Measurements from ENCODE around the gene SIAH1. TPM values are rescaled to one million over a fixed set of nuclear protein-coding genes. Genes with fewer than 3 reads are reported as not detected.
A peak's percentile ranks its signal among the peaks of the same experiment; 100 is the strongest.

SIAH1 gene
- total and polyA plus RNA-seq, 8 donors = 10.9 to 77.7 (median 21.4) TPM

DNA sequence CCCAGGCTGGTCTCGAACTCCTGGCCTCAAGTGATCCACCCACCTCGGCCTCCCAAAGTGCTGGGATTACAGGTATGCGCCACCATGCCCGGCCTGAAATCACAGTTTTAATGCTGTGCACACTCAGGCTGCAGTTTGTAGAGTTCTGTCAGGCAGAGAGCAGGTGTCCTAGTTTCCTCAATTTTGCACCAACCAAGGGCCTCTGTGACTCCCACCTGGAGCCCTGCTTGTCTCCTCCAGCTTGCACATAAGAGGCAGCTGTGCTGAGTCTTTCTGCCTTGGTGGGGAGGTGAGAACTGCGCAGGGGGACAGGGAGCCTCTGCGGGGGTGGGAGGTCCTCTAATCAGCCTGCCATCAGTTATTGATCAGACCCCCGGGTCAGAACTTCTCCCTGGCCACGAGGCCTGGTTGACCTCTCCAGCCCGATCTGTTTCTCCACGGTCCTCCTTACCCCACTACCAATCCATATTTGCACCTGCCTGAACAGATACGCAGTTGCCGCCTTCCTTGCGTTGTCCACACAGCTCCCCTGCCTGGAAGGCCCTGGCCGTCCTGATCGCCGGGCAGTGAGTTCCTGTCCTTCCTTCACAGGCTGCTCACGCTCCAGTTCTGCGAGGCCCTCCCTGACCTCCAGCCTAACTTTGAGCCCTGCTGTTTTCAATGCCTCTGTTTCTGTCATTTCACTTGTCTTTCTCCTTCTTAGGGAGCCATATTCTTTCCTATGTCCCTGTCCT lies 48.1 kb upstream of the SIAH1 start:
- H3K27me3 ChIP-seq = no peaks in the 10 kb centered on the region
- H3K9me3 ChIP-seq = no peaks in the 10 kb centered on the region
- peak overlapping the region in 1 of 5 donors; percentile 26 for H3K27ac ChIP-seq
- no peak for DNase-seq
- no peak for TF ChIP-seq POLR2AphosphoS5 (IDR thresholded peaks at IDR 0.05)
- TF ChIP-seq, protein P1, sequence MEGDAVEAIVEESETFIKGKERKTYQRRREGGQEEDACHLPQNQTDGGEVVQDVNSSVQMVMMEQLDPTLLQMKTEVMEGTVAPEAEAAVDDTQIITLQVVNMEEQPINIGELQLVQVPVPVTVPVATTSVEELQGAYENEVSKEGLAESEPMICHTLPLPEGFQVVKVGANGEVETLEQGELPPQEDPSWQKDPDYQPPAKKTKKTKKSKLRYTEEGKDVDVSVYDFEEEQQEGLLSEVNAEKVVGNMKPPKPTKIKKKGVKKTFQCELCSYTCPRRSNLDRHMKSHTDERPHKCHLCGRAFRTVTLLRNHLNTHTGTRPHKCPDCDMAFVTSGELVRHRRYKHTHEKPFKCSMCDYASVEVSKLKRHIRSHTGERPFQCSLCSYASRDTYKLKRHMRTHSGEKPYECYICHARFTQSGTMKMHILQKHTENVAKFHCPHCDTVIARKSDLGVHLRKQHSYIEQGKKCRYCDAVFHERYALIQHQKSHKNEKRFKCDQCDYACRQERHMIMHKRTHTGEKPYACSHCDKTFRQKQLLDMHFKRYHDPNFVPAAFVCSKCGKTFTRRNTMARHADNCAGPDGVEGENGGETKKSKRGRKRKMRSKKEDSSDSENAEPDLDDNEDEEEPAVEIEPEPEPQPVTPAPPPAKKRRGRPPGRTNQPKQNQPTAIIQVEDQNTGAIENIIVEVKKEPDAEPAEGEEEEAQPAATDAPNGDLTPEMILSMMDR (IDR thresholded peaks at IDR 0.05) = no peak
- TF ChIP-seq POLR2A (IDR thresholded peaks at IDR 0.05) = no peak
- no peak for TF ChIP-seq EP300 (IDR thresholded peaks at IDR 0.05)
- intact Hi-C loops (cut with DNase I; ENCODE audit: low total_unique reads) = no loop called here
- no peaks in the 10 kb centered on the region for H3K36me3 ChIP-seq
- peaks cover 0 to 17% (median 4%) of the 10 kb centered on the region in 4 donors for H3K4me1 ChIP-seq
- no peak overlapping the region for H3K4me3 ChIP-seq
- 90 to 92% (median 91%) methylated on average over 18 of the region's 18 CpGs for WGBS, 5 donors

DNA sequence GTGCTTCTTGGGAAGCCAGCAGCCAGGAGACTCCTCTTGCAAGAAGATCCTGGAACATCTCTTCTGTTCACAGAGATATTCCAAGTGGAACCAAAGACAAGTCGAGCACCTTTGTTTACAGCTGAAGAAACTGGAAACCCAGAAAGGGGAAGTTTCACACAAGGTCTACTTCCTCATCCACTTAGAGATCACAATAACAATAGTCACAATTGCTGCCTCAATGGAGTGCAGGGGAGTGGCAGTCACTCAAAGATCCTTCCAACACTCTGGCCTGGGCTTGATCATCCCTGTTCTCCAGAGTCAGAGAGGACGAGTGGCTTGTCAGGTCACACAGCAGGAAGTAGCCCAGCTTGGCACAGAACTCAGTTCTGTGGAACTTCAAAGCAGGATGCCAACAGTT lies 46.9 kb upstream of the SIAH1 start:
- H3K4me3 ChIP-seq = no peak overlapping the region
- 22 to 29% (median 26%) methylated on average over 2 of the region's 2 CpGs for WGBS, 5 donors
- no peaks in the 10 kb centered on the region for H3K36me3 ChIP-seq
- peak overlapping the region in 1 of 5 donors; percentile 2 for H3K27ac ChIP-seq
- no peaks in the 10 kb centered on the region for H3K27me3 ChIP-seq
- peaks cover 0 to 17% (median 4%) of the 10 kb centered on the region in 4 donors for H3K4me1 ChIP-seq
- TF ChIP-seq POLR2A (IDR thresholded peaks at IDR 0.05) (no peak), EP300 (IDR thresholded peaks at IDR 0.05) (no peak), POLR2AphosphoS5 (IDR thresholded peaks at IDR 0.05) (no peak)
- TF ChIP-seq, protein P1 (IDR thresholded peaks at IDR 0.05) = no peak
- DNase-seq = peak in 1 of 2 donors; percentile 27
- intact Hi-C loops (cut with DNase I; ENCODE audit: low total_unique reads) = no loop called here
- H3K9me3 ChIP-seq = no peaks in the 10 kb centered on the region

DNA sequence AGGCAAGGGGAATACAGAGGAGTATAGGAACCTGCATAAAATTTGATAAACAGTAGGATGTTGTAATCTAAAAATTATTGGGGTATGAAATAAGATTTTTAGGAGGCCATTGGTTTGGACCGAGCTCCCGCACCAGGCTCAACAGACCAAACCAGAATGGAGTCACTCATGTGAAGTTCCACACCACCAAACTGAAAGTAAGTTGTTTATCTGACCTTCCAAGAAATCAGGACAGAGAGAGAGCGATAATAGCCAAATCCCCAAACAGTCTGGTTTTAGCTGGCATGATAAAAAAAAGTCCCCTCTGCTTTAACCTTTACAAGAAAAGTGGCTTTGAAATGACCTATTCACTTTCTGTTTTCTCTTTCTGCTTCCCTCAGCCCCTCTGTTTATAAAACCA lies 45.7 kb upstream of the SIAH1 start:
- DNase-seq = no peak
- no peak for TF ChIP-seq EP300 (IDR thresholded peaks at IDR 0.05)
- TF ChIP-seq, protein P1 (IDR thresholded peaks at IDR 0.05) = no peak
- no peak for TF ChIP-seq POLR2AphosphoS5 (IDR thresholded peaks at IDR 0.05)
- TF ChIP-seq POLR2A (IDR thresholded peaks at IDR 0.05) = no peak
- no peaks in the 10 kb centered on the region for H3K27me3 ChIP-seq
- no peak overlapping the region for H3K4me3 ChIP-seq
- no peaks in the 10 kb centered on the region for H3K36me3 ChIP-seq
- intact Hi-C loops (cut with DNase I; ENCODE audit: low total_unique reads) = no loop called here
- H3K4me1 ChIP-seq = peaks cover 0 to 17% (median 2%) of the 10 kb centered on the region in 4 donors
- no peak overlapping the region for H3K27ac ChIP-seq
- no peaks in the 10 kb centered on the region for H3K9me3 ChIP-seq
- whole genome bisulfite sequencing, 5 donors = 80 to 90% (median 84%) methylated on average over 3 of the region's 3 CpGs

DNA sequence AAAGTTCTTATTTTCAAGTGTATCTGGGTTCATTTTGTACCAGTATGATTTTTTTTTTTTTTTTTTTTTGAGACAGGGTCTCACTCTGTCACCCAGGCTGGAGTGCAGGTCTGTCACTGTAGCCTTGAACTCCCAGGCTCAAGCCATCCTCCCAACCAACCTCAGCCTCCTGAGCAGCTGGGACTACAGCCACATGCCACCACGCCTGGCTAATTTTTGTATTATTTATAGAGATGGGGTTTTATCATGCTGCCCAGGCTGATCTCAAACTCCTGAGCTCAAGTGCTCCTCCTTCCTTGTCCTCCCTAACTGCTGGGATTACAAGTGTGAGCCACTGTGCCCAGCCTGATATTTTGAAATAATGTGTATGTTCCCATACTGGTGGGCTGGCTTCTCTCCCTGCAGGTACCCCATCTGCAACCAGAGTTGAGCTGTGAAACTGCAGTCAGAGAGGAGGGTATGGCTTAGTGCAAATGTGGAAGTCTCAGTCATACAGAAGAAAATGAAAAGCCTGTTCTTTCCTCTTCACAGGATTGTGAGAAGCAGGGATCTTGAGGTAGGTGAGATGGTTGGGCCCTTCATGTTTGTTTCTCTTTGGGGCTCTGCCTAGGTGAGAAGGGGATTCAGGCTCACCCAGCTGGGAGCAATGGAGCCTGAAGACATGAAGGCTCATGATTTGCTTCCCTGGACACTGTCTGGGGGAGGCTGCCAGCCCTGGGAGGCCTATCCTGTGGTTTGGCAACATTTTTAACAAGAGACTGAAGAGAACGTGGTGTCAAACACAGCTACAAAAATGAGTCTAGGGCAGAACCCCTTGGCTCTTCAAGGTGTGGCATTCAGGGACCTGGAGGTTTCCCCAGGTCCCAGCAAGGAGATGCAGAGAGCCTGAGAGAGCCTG lies 41.3 kb upstream of the SIAH1 start:
- Histone ChIP-seq H3K9me3 (no peaks in the 10 kb centered on the region), H3K27me3 (no peaks in the 10 kb centered on the region), H3K27ac (no peak overlapping the region), H3K4me3 (no peak overlapping the region), H3K4me1 (no peaks in the 10 kb centered on the region), H3K36me3 (no peaks in the 10 kb centered on the region)
- WGBS, 5 donors = 67 to 77% (median 73%) methylated on average over 2 of the region's 2 CpGs
- no peak for DNase-seq
- intact Hi-C loops (cut with DNase I; ENCODE audit: low total_unique reads) = no loop called here
- TF ChIP-seq, protein P1 (IDR thresholded peaks at IDR 0.05) = no peak
- TF ChIP-seq EP300 (IDR thresholded peaks at IDR 0.05) (no peak), POLR2AphosphoS5 (IDR thresholded peaks at IDR 0.05) (no peak), POLR2A (IDR thresholded peaks at IDR 0.05) (no peak)

Measured in stomach (tissue), 9 donors.